ENCODE results near the gene ZSCAN18.

The ZSCAN18 gene

DNA sequence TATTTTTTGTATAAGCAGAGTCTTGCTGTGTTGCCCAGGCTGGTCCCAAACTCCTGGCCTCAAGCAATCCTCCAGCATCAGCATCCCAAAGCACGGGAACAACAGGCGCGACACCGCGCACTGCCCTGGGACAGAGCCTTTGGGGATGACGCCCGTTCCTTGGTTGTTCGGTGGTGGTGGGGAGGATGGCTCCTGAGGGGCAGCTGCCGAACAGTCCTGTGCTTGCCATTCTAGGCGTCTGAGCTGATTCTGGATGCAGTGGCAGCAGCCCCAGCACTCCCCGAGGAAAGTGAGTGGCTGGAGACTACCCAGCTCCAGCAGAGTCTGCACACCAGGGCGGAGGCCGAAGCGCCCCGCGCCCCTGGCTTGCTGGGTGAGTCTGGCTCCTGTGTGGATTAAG, 45.8 kb downstream of the ZSCAN18 start:
- in situ Hi-C loops (cut with MboI; ENCODE audit: low pct_unique_long_range_greater_than_20kb, low sequenced_read_pairs): no loop called here
- DNase-seq: no peak

DNA sequence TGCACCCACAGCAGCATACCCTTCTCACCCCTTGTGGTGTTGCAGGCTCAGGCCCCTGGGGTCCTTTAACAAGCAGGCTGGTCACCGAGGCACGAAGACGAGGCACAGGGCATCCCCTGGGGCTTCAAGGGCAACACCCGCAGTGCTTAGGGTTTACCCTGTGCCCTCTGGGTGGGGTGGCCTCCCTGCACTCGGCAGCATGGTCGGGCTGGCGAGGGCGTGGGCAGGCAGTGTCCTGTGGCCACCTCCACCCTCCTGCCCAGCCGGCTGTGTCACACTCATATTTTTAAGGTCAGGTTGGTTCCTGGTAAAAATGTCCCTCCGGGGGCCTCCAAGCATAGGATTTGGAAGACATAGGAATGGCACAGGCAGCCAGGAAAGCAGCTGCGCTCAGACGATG, 50.4 kb downstream of the ZSCAN18 start:
- in situ Hi-C loops (cut with MboI; ENCODE audit: low pct_unique_long_range_greater_than_20kb, low sequenced_read_pairs): no loop called here
- no peak for DNase-seq

DNA sequence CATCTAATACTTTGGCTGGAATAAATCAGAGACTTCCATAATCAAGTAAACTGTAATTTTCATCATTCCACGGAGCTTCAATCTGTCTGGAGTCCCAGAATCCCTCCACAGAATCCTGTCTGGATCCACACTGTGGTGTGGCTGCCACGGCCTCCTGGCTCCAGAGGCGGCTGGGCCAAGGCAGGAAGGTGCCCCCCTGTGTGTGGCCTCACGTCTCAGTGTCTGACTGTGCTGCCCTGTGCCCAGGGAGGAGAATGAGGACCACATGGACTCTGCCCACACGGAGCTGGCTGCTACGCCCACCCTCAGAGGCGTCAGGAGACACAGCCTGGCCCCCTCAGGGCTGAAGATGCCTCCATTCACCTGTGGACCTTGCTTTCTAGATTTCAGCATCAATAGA, 51.2 kb downstream of the ZSCAN18 start:
- in situ Hi-C loops (cut with MboI; ENCODE audit: low pct_unique_long_range_greater_than_20kb, low sequenced_read_pairs): no loop called here
- DNase-seq: no peak

DNA sequence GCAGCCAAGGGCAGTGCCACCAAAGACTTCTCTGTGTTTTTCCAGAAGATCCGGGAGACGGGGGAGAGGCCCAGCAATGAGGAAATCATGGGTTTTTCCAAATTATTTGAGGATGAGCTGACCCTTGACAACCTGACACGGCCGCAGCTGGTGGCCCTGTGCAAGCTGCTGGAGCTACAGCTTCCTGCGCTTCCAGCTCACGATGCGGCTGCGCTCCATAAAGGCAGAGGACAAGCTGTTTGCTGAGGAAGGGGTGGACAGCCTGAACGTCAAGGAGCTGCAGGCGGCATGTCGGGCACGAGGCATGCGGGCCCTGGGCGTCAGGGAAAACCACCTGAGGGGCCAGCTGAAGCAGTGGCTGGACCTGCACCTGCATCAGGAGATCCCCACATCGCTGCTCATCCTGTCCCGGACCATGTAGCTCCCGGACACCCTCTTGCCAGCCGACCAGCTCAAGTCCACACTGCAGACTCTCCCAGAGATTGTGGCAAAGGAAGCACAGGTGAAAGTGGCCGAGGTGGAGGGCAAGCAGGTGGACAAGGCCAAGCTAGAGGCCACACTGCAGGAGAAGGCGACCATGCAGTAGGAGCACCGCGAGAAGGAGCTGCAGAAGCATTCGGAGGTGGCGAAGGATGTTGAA, 52.5 kb downstream of the ZSCAN18 start:
- in situ Hi-C loops (cut with MboI; ENCODE audit: low pct_unique_long_range_greater_than_20kb, low sequenced_read_pairs): no loop called here
- no peak for DNase-seq

DNA sequence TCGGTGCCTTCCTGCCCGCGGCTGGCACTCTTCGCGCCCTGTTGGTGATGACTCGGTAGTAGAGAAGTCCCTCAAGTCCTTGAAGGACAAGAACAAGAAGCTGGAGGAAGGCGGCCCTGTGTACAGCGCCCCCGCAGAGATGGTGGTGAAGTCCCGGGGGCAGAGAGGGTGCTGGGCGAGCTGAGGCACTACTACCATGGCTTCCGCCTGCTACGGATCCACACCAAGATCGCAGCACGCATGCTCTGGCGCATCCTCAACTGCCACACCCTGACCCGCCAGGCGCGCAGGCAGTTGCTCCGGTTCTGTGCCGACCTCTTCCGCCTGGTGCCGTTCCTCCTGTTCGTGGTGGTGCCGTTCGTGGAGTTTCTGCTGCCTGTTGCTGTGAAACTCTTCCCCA, 53.1 kb downstream of the ZSCAN18 start:
- in situ Hi-C loops (cut with MboI; ENCODE audit: low pct_unique_long_range_greater_than_20kb, low sequenced_read_pairs): no loop called here
- no peak for DNase-seq

DNA sequence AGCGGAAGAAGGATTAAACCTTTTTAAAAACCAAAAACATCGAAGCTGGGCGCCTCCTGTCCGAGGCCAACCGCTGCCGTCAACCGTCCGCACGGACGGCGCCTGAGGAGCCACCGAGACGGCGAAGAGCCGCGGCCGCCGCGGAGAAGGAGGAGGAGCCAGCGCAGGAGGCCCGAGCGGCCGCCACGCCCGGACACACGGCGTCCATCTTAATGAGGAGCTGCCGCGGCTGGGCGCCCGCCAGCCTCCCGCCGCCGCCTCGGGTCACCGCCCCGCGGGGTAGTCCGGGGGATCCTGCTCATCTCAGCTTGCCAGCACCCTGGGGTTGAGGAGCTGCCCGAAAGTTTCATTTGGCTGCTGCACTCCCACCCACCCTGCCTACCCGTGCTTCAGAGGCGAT, 53.6 kb downstream of the ZSCAN18 start:
- in situ Hi-C loops (cut with MboI; ENCODE audit: low pct_unique_long_range_greater_than_20kb, low sequenced_read_pairs): no loop called here
- no peak for DNase-seq

DNA sequence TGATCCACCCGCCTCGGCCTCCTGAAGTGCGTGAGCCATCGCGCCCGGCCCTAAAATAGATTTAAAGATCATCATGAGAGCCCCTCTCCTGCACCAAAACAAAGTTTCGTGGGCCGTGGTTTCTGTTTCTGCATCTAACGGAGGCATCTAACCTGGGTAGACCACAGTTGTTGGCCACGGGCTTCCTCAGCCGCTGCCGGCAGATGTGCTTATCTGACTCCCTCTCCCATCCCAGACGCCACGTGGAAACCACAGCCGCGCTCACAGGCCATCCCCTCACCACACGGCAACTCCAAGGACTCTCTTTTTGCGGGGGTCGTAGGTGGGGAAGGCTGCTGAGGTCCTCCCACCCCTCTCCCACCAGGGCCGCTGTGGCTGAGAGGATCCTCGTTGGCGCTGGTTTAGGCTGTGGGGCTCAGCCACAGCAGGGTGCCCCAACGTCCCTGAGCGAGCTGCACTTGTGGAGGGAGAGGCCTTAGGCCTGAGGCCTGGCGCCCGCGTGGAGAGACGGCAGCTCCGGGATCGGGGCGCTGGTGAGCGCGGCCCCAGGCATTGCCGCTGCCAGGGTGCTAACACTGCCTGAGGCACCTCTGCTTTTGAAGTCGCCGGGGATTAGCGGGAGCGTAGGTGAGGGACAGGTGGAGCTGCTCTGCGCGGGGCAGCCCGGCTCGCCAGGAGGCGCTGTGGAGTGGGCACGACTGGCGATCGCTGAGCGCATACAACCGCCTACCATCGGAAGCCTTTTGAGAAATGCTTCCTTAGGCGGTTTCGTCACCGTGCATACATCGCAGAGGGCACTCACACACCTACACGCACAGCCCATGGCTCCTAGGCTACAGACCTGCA, 55.3 kb downstream of the ZSCAN18 start:
- DNase-seq: no peak
- in situ Hi-C loops (cut with MboI; ENCODE audit: low pct_unique_long_range_greater_than_20kb, low sequenced_read_pairs): no loop called here

DNA sequence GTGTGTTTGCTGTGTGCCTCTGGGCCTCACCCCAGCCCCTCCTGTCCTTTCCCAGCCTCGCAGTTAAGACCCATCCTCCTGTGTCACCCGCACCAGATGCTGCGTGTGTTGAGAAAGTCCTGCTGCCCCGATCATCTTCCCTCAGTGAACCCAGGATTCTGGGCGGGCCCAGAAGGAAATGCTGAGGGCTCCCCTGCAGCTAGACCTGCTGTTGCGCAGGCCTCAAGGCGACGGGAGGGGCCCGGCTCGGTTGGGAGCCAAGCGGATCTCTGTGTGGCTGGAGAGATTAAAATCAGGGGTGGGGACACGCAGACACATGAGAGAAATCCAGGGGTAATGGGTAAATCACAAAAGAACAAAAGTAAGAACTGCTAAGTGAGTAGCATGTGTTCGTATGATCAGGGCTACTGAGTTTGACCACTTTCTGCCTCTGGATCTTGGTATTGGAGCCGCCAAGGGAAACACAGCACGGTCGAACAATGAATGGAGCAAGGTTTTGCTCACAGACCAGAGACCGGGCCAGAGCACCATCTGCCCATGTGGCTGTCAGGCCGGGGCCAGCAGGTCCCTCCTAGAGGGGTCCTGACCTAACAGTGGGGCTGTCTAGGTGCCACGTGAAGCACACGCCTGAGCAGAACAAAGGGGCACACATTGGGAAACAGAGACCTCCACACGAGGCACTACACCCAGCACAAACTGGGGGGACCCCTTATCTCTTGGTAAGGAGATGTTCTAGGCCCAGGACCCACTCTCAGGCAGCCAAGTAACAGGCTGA, 57.1 kb downstream of the ZSCAN18 start:
- DNase-seq: no peak
- in situ Hi-C loops (cut with MboI; ENCODE audit: low pct_unique_long_range_greater_than_20kb, low sequenced_read_pairs): no loop called here

DNA sequence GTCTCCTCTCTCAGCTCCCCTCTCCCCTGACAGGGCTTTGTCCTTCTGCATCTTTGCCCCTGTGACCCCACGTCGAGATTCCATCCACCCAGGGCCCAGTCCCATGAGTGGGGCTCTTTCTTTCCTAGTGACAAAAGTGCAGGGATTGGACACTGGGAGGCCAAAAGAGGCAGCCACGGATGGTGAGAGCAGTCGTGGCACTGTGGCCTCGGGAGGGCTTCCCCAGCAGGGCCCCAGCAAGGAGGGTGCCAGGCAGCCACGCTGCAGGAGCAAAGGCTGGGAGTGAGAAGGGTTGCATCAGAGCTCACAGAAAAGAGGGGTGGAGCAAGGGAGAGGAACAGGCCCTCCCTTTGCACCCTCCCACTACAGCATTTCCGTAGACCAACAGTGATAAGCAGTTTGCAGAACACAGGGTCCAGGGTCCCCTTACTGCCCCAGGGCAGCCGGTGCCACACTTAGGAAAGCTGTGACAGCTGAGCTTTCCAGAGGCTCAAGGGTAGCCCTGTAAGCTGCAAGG, 59.3 kb downstream of the ZSCAN18 start:
- in situ Hi-C loops (cut with MboI; ENCODE audit: low pct_unique_long_range_greater_than_20kb, low sequenced_read_pairs): no loop called here
- no peak for DNase-seq

DNA sequence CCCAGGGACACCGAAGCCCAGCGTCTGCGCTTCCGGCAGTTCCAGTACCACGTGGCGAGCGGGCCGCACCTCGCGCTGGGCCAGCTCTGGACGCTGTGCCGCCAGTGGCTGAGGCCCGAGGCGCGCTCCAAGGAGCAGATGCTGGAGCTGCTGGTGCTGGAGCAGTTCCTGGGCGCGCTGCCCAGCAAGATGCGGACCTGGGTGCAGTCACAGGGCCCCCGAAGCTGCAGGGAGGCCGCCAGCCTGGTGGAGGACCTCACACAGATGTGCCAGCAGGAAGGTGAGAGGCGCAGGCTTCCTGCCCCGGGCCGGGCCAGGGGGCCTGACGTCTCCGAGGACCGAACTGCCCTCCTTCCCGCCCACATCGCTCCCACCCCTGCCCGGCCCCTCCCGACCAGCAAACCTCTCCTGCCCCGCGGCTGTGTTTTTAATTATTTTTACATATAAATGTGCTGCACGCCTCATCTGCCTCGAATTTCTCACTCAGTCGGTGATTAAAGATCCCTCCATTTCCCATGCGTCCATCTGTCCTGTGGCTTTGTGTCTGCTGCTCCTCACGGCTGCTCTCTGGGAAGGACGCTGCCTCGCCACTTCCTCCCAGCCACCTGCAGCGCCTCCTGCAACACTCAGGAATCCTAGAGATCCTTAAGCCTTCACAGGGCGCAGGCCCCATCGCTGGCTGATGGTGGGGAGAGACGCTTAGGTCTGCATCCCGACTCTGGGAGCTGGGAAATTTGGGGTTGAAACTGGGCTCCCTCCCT, 59.9 kb downstream of the ZSCAN18 start:
- no peak for DNase-seq
- in situ Hi-C loops (cut with MboI; ENCODE audit: low pct_unique_long_range_greater_than_20kb, low sequenced_read_pairs): no loop called here

DNA sequence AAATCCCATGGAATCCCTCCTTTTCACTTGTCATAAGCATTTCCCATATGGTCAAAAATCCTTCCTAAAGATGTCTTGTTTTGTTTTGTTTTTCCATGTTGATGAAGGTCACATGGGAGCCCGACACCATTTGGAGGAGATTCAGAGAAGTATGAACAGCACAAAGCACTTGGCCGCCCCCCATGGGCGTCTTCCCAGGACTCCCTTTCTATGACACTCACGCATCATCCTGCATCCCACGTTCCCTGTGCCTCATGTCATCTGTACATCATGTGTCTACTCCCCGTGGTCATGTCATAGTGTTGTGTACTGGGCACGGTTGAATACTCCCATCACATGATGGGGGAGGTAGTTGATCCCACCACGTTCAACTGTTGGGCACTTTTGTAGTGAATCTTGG, 62.2 kb downstream of the ZSCAN18 start:
- DNase-seq: no peak
- in situ Hi-C loops (cut with MboI; ENCODE audit: low pct_unique_long_range_greater_than_20kb, low sequenced_read_pairs): no loop called here

DNA sequence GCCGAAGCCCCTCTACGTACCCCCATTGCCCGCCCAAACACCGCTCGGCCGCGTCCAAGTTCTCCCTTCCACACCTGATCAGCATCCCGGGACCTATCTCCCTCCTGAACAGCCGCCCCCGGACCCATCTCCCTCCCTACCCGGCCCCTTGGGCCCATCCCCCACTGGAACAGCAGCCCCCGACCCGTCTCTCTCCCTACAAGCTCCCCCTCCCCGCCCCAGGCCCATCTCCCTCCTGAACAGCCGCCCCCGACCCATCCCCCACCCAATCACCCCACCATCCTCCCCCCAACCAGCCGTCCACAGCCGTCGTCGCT, 63.6 kb downstream of the ZSCAN18 start:
- no peak for DNase-seq
- in situ Hi-C loops (cut with MboI; ENCODE audit: low pct_unique_long_range_greater_than_20kb, low sequenced_read_pairs): no loop called here
